ENCODE measurements around the gene PKD1L1. TPM values are rescaled to one million over a fixed set of nuclear protein-coding genes. Genes with fewer than 3 reads are reported as not detected.
"Not testable (repeated sequence)": the region's sequence is repeated elsewhere in the genome, so short reads cannot be mapped to it uniquely, and the experiment has no call there.

Gene PKD1L1
- total RNA-seq, 1 donor from 2014 or later, result 0.17 TPM

DNA sequence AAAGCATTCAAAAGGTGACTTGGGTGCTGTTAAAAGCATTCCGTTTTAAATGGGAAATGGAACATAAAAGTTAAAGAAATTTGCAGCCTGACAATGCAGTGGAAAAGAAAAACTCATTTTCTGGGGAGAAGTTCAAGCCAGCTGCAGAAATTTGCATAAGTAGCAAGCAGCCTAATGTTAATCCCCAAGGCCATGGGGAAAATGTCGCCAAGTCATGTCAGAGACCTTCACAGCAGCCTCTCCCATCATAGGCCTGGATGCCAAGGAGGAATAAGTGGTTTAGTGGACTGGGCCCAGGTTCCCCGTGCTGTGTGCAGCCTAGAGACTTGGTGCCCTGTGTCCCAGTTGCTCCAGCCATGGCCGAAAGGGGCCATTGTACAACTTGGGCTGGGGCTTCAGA, 154.2 kb downstream of the PKD1L1 start:
- H3K27me3 Mint-ChIP-seq, result peaks cover 7% of the 10 kb centered on the region
- H3K36me3 Mint-ChIP-seq, result no peaks in the 10 kb centered on the region
- H3K4me1 Mint-ChIP-seq (ENCODE audit: unreplicated experiment), result no peaks in the 10 kb centered on the region
- DNase-seq (ENCODE audit: extremely low spot score, unreplicated experiment), result no peak
- no peak overlapping the region for H3K4me3 Mint-ChIP-seq
- H3K9me3 Mint-ChIP-seq, result peaks cover 8% of the 10 kb centered on the region
- no peak for TF ChIP-seq CTCF (conservative IDR thresholded peaks at IDR 0.05)
- H3K27ac Mint-ChIP-seq, result no peak overlapping the region

GRCh38 chr7:47793186-47793585, 155.1 kb downstream of the PKD1L1 start:
- DNase-seq (ENCODE audit: extremely low spot score, unreplicated experiment); H3K27ac Mint-ChIP-seq; H3K36me3 Mint-ChIP-seq; H3K4me1 Mint-ChIP-seq (ENCODE audit: unreplicated experiment); H3K4me3 Mint-ChIP-seq; H3K27me3 Mint-ChIP-seq; H3K9me3 Mint-ChIP-seq: not testable (repeated sequence)

- no peak overlapping the region for H3K4me3 Mint-ChIP-seq
Measured at GRCh38 chr7:47792521-47793121, 155.6 kb downstream of the PKD1L1 start.

GRCh38 chr7:47791682-47792081, 156.6 kb downstream of the PKD1L1 start:
- Mint-ChIP-seq H3K36me3 (no peaks in the 10 kb centered on the region), H3K9me3 (peaks cover 8% of the 10 kb centered on the region), H3K27me3 (peaks cover 4% of the 10 kb centered on the region), H3K4me3 (no peak overlapping the region), H3K4me1 (ENCODE audit: unreplicated experiment) (peaks cover 5% of the 10 kb centered on the region), H3K27ac (no peak overlapping the region)
- no peak for DNase-seq (ENCODE audit: extremely low spot score, unreplicated experiment)
- no peak for TF ChIP-seq CTCF (conservative IDR thresholded peaks at IDR 0.05)

More at GRCh38 chr7:47792521-47793121, 155.6 kb downstream of the PKD1L1 start:
- Mint-ChIP-seq H3K27ac (no peak overlapping the region), H3K4me1 (ENCODE audit: unreplicated experiment) (no peaks in the 10 kb centered on the region), H3K27me3 (peaks cover 7% of the 10 kb centered on the region), H3K9me3 (peaks cover 8% of the 10 kb centered on the region), H3K36me3 (no peaks in the 10 kb centered on the region)
- TF ChIP-seq CTCF (conservative IDR thresholded peaks at IDR 0.05), result peak; percentile 67
- no peak for DNase-seq (ENCODE audit: extremely low spot score, unreplicated experiment)

- Mint-ChIP-seq H3K4me3 (no peak overlapping the region), H3K4me1 (ENCODE audit: unreplicated experiment) (peaks cover 27% of the 10 kb centered on the region), H3K27ac (no peak overlapping the region), H3K27me3 (peaks cover 4% of the 10 kb centered on the region), H3K9me3 (peaks cover 8% of the 10 kb centered on the region), H3K36me3 (no peaks in the 10 kb centered on the region)
- no peak for DNase-seq (ENCODE audit: extremely low spot score, unreplicated experiment)
- no peak for TF ChIP-seq CTCF (conservative IDR thresholded peaks at IDR 0.05)
Measured at GRCh38 chr7:47788083-47788482, 160.2 kb downstream of the PKD1L1 start.

- no peak overlapping the region for H3K4me3 Mint-ChIP-seq
- H3K27me3 Mint-ChIP-seq, result peaks cover 9% of the 10 kb centered on the region
- H3K4me1 Mint-ChIP-seq (ENCODE audit: unreplicated experiment), result peaks cover 32% of the 10 kb centered on the region
- H3K36me3 Mint-ChIP-seq, result no peaks in the 10 kb centered on the region
- DNase-seq (ENCODE audit: extremely low spot score, unreplicated experiment), result no peak
- H3K9me3 Mint-ChIP-seq, result peaks cover 13% of the 10 kb centered on the region
- peak overlapping the region; percentile 66 for H3K27ac Mint-ChIP-seq
- TF ChIP-seq CTCF (conservative IDR thresholded peaks at IDR 0.05), result no peak
Measured at GRCh38 chr7:47787249-47788069, 160.8 kb downstream of the PKD1L1 start.

Measured in type B pancreatic cell (in vitro differentiated cells).